Ovary (tissue), 3 donors: Measurements from ENCODE around the gene PIK3R6.

Source experiments
- EP300 ChIP-seq: sonication (generic); formaldehyde crosslinking; IDR thresholded peaks from one replicate; pipeline ENCODE4 v1.6.1; 2017; ENCODE audit warnings: antibody characterized with exemption
- POLR2A ChIP-seq: fragments of 450-650 bp; IDR thresholded peaks from one replicate; pipeline ENCODE4 v1.6.1; 2017; ENCODE audit warnings: antibody characterized with exemption, mild to moderate bottlenecking, moderate library complexity
- TF ChIP-seq, protein P1 (sequence below), 3 donors: fragments of 450-650 bp in 2 of 3; fragments of 200-600 bp in 1 of 3; IDR thresholded peaks; one replicate each; pipeline versions ENCODE4 v1.5.1 to v1.8.0; 2016 to 2022; ENCODE audit warnings: antibody characterized with exemption in 3 of 3, mild to moderate bottlenecking in 1 of 3
- donor health status: DM: no; HTN: no; CAD: no.

GRCh38 chr17:8914554-8914953 is 47.1 kb upstream of the PIK3R6 start:
- TF ChIP-seq, protein P1, sequence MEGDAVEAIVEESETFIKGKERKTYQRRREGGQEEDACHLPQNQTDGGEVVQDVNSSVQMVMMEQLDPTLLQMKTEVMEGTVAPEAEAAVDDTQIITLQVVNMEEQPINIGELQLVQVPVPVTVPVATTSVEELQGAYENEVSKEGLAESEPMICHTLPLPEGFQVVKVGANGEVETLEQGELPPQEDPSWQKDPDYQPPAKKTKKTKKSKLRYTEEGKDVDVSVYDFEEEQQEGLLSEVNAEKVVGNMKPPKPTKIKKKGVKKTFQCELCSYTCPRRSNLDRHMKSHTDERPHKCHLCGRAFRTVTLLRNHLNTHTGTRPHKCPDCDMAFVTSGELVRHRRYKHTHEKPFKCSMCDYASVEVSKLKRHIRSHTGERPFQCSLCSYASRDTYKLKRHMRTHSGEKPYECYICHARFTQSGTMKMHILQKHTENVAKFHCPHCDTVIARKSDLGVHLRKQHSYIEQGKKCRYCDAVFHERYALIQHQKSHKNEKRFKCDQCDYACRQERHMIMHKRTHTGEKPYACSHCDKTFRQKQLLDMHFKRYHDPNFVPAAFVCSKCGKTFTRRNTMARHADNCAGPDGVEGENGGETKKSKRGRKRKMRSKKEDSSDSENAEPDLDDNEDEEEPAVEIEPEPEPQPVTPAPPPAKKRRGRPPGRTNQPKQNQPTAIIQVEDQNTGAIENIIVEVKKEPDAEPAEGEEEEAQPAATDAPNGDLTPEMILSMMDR (IDR thresholded peaks at IDR 0.05): no peak
- TF ChIP-seq EP300 (no peak), POLR2A (no peak)
